ENCODE results near the gene CHMP6.

CHMP6 gene

DNA sequence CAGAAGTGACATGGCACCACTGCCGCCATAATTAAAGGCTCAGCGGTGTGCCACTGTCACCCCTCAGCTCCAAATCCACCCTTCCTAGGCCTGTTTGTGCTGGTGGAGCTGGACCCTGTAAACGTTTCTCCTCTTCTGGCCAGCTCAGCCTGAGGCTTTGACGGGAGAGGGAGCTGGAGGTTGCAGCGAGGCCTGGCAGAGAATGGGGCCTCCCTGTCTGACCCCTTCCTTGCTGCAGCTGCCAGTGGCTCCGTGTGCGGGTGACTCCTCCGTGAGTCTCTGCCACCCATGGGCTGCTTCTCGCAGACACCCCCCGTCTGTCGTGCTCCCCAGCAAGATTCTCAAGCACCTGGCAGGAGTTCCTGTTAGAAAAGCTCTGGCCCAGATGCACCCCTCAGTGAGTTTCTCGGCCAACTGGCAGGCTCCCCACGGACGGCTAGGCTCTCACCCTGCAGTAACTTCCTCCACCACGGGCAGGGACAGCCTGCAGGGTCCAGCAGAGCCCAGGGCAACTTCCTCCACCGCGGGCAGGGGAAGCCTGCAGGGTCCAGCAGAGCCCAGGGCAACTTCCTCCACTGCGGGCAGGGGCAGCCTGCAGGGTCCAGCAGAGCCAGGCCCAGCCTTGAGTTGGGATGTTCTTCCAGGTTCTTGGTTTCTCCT, 4.7 kb upstream of the CHMP6 start:
- Histone ChIP-seq H3K4me3 (ENCODE audit: low read depth, low read length) (no peak overlapping the region), H3K27ac (no peak overlapping the region)
- in situ Hi-C loops (cut with HindIII; ENCODE audit: low pct_ligation_motif_present, low sequenced_read_pairs), result no loop called here

DNA sequence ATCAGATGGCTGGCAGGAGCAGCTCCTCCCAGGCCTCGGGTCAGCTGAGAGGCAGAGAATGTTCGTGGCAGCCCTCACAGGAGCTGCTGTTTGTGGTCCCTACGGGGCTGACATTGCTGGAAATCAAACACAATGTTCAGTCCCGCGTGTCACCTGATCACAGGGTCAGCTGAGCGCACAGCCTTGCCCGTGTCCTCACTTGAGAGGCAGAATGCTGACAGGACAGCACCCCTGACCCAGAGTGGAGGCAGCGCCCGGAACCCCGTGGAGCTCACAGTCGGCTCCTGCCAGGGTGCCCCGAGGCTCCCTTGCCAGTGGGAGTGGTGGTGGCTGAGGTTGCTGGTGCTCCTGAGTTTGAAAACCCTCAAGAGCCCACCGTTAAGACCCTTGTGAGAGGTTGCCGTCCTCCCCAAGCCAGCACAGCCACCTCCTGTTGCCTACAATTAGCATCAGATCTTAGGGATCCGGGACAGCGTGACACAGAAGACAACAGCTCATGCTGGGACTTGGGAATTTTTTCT, 3.6 kb upstream of the CHMP6 start:
- Histone ChIP-seq H3K27ac (no peak overlapping the region), H3K36me3 (replicated peaks) (no peaks in the 10 kb centered on the region), H3K4me3 (ENCODE audit: low read depth, low read length) (no peak overlapping the region), H3K27me3 (replicated peaks) (no peaks in the 10 kb centered on the region)
- in situ Hi-C loops (cut with HindIII; ENCODE audit: low pct_ligation_motif_present, low sequenced_read_pairs), result no loop called here
- TF ChIP-seq, protein P1, sequence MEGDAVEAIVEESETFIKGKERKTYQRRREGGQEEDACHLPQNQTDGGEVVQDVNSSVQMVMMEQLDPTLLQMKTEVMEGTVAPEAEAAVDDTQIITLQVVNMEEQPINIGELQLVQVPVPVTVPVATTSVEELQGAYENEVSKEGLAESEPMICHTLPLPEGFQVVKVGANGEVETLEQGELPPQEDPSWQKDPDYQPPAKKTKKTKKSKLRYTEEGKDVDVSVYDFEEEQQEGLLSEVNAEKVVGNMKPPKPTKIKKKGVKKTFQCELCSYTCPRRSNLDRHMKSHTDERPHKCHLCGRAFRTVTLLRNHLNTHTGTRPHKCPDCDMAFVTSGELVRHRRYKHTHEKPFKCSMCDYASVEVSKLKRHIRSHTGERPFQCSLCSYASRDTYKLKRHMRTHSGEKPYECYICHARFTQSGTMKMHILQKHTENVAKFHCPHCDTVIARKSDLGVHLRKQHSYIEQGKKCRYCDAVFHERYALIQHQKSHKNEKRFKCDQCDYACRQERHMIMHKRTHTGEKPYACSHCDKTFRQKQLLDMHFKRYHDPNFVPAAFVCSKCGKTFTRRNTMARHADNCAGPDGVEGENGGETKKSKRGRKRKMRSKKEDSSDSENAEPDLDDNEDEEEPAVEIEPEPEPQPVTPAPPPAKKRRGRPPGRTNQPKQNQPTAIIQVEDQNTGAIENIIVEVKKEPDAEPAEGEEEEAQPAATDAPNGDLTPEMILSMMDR (IDR thresholded peaks at IDR 0.05; ENCODE audit: low read depth, low read length, missing control alignments), result no peak
- no peak for DNase-seq

More for the DNA sequence above, 4.7 kb upstream of the CHMP6 start:
- no peak for DNase-seq
- TF ChIP-seq, protein P1 (IDR thresholded peaks at IDR 0.05; ENCODE audit: low read depth, low read length, missing control alignments), result no peak
- Histone ChIP-seq H3K36me3 (replicated peaks) (no peaks in the 10 kb centered on the region), H3K27me3 (replicated peaks) (no peaks in the 10 kb centered on the region)

DNA sequence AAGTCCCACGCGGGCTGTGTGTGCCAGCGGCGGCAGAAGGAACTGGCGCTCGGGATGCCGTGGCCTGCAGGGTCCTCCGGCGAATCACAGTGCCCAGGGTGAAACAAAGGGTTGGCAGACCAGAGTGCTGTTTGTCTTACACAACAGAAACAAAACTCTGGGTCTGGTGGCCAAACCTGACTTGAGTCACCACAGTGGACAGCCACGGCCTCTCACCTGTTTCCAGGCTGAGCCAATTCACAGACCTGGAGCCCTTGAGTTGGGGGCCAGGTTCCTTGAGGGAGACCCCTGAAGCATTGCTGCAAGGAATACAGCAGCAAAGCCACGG, 2.1 kb upstream of the CHMP6 start:
- TF ChIP-seq, protein P1 (IDR thresholded peaks at IDR 0.05; ENCODE audit: low read depth, low read length, missing control alignments), result no peak
- in situ Hi-C loops (cut with HindIII; ENCODE audit: low pct_ligation_motif_present, low sequenced_read_pairs), result no loop called here

DNA sequence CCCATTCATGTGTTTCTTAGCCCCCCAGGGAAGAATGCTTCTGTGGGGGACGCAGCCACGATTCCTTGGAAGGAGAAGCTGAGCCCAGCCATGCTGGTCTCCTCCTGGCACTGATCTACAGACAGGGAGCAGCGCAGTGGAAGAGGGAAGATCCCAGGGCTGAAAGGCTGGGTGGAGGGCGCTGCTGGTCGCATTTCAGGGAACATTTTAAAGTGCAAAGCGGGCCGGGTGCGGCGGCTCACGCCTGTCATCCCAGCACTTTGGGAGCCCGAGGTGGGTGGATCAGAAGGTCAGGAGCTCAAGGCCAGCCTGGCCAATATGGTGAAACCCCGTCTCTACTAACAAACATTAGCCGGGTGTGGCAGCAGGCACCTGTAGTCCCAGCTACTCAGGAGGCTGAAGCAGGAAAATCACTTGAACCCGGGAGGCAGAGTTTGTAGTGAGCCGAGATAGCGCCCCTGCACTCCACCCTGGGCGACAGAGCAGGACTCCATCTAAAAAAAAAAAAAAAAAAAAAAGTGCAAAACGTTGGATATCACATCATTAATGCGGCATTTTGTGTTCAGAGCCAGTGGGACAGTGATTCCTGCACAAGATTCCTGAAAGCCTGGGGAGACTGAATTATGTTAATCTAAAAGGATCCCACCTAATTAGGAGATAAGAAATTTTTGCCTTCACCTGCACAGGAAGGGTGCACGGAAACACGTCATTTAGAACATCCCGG, 558 bp upstream of the CHMP6 start:
- TF ChIP-seq, protein P1 (IDR thresholded peaks at IDR 0.05; ENCODE audit: low read depth, low read length, missing control alignments), result no peak
- Histone ChIP-seq H3K36me3 (replicated peaks) (peaks cover 10% of the 10 kb centered on the region), H3K4me3 (ENCODE audit: low read depth, low read length) (peak overlapping the region; percentile 67), H3K27me3 (replicated peaks) (no peaks in the 10 kb centered on the region), H3K27ac (peak overlapping the region; percentile 23)
- DNase-seq, result no peak
- in situ Hi-C loops (cut with HindIII; ENCODE audit: low pct_ligation_motif_present, low sequenced_read_pairs), result no loop called here

More for the DNA sequence above, 2.1 kb upstream of the CHMP6 start:
- no peaks in the 10 kb centered on the region for H3K27me3 ChIP-seq (replicated peaks)
- no peaks in the 10 kb centered on the region for H3K36me3 ChIP-seq (replicated peaks)
- DNase-seq, result no peak
- no peak overlapping the region for H3K4me3 ChIP-seq (ENCODE audit: low read depth, low read length)
- no peak overlapping the region for H3K27ac ChIP-seq

DNA sequence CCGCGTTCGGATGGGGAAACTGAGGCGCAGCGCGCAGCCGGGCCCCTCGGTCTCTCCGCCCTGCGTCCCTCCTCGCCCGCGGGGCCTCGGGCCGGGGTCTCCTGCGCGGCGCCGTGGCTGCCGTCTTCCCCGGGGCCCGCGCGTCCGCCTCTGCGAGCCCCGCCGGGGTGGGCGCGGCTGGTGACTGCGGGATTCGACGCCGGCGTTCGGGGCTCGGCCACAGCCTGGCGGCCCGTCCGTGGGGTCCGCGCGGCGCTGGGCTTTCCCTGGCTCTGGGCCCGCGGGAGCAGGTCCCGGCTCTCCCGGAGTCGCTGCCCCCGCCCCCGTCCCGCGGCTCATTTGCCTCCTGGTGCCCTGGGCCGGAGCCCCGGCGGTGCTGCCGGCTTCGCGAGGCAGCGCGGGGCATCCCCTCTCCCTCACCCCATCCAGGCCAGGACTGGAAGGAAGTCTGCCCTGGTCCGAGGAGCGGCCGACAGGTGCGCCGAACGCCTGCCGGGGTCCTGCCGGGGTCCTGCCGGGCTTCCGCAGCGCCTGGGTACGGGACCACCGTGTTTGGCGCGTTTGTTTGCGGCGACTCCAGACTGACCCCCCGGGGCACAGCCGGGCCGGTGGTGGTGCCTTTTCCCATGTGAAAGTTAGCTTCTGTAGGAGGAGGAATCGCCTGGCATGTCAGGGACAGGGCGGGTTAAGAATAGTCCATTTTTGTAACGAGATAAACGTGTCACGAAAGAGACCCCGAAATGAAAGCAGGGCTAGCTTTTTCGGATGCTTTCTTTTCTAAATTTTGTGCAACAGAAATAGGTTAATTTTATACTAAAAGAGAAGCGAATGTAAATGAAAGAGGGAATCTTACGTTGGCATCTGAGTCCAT, 671 bp downstream of the CHMP6 start:
- TF ChIP-seq, protein P1 (IDR thresholded peaks at IDR 0.05; ENCODE audit: low read depth, low read length, missing control alignments), result no peak
- H3K36me3 ChIP-seq (replicated peaks), result peaks cover 23% of the 10 kb centered on the region
- H3K27me3 ChIP-seq (replicated peaks), result no peaks in the 10 kb centered on the region
- in situ Hi-C loops (cut with HindIII; ENCODE audit: low pct_ligation_motif_present, low sequenced_read_pairs), result no loop called here
- H3K4me3 ChIP-seq (ENCODE audit: low read depth, low read length), result peak overlapping the region; percentile 67
- DNase-seq, result no peak
- peak overlapping the region; percentile 49 for H3K27ac ChIP-seq
